Aorta (tissue), 5 donors: ENCODE data around the gene DGLUCY. TPM values are rescaled to one million over a fixed set of nuclear protein-coding genes. Genes with fewer than 3 reads are reported as not detected.

ENCODE experiments used
- ATAC-seq: fragments of 200-7000 bp; cut with Tn5 transposase; one replicate; pipeline ENCODE4 v1.9.1; 2022; ENCODE audit warnings: moderate library complexity; ENCODE audit not compliant: low FRiP score
- DNase-seq, 2 donors: peaks; one replicate each; pipeline ENCODE4 v3.0.0-alpha.2; 2020
- H3K27ac ChIP-seq, 2 donors: one replicate each; pipeline ENCODE4 v1.5.1; 2013; ENCODE audit warnings: low read length in 2 of 2, mild to moderate bottlenecking in 2 of 2, moderate library complexity in 2 of 2, control low read depth in 1 of 2, inconsistent platforms in 1 of 2, low read depth in 1 of 2
- H3K27me3 ChIP-seq, 2 donors: one replicate each; pipeline ENCODE4 v1.6.1; 2013; ENCODE audit warnings: control low read depth in 1 of 2, low read length in 1 of 2, mild to moderate bottlenecking in 1 of 2, moderate library complexity in 1 of 2; ENCODE audit not compliant: insufficient read depth in 2 of 2, control insufficient read depth in 1 of 2
- H3K36me3 ChIP-seq, 2 donors: one replicate each; pipeline ENCODE4 v1.6.1; 2013; ENCODE audit warnings: control low read depth in 1 of 2, low read length in 1 of 2, mild to moderate bottlenecking in 1 of 2; ENCODE audit not compliant: insufficient read depth in 2 of 2, control insufficient read depth in 1 of 2
- H3K4me1 ChIP-seq, 2 donors: one replicate each; pipeline ENCODE4 v1.6.1; 2013; ENCODE audit warnings: low read length in 2 of 2, control low read depth in 1 of 2, mild to moderate bottlenecking in 1 of 2, moderate library complexity in 1 of 2; ENCODE audit not compliant: insufficient read depth in 2 of 2, control insufficient read depth in 1 of 2
- H3K4me3 ChIP-seq, 2 donors: one replicate each; pipeline ENCODE4 v1.5.1; 2013; ENCODE audit warnings: low read length in 2 of 2, control low read depth in 1 of 2, mild to moderate bottlenecking in 1 of 2
- H3K9me3 ChIP-seq: one replicate; pipeline ENCODE4 v1.6.1; 2013; ENCODE audit warnings: mild to moderate bottlenecking, low read length; ENCODE audit not compliant: control insufficient read depth
- WGBS, 2 donors: extraction: QIAGEN DNeasy Blood & Tissue Kit; methylation state at CpG; one replicate each; pipeline ENCODE4 v1.1.7; 2013; 5-methylcytosine and 5-hydroxymethylcytosine counted together
- intact Hi-C, 2 donors: fragments of 100-400 bp; cut with DNase I; formaldehyde crosslinking; loops; one replicate each; pipeline versions ENCODE4 v1.14.2 to v1.15.0; 2022
- polyA plus RNA-seq, 2 donors: library from polyadenylated mRNA; stranded (reverse); fragments of 200-250 nt; gene quantifications; one replicate each; pipeline ENCODE4 v1.2.3, GENCODE V29; 2013
- total RNA-seq, 2 donors: library from RNA; stranded (reverse); fragmentation: NEBNext Ultra II Directional; extraction: Animal tissue kit (Norgen Biotek cat#: 25700); gene quantifications; one replicate each; pipeline ENCODE4 v1.2.1, GENCODE V29; 2021
- donor health status: healthy with polysubstance abuse.
- donor health status: Bipolar disorder and iron deficiency.
- donor health status: DM: no; HTN: no; CAD: no.
- donor health status: DM: no; HTN: no; CAD: no.
- donor health status: DM: yes; HTN: yes; CAD: no.

DGLUCY gene
- total and polyA plus RNA-seq, 4 donors, result 11.9 to 55.5 (median 19.3) TPM

GRCh38 chr14:91125801-91126200 lies 11.9 kb downstream of the DGLUCY start:
- Histone ChIP-seq H3K9me3 (no peaks in the 10 kb centered on the region), H3K4me3 (no peak overlapping the region), H3K36me3 (peaks cover 0 to 1% of the 10 kb centered on the region in 2 donors), H3K4me1 (no peaks in the 10 kb centered on the region), H3K27me3 (no peaks in the 10 kb centered on the region), H3K27ac (no peak overlapping the region)
- intact Hi-C loops, result no loop called here
- DNase-seq (no peak), ATAC-seq (no peak)
- WGBS, 2 donors, result 72 to 73% methylated on average over 4 of the region's 4 CpGs

GRCh38 chr14:91126761-91127160 lies 12.9 kb downstream of the DGLUCY start:
- no peak for ATAC-seq
- DNase-seq, result no peak
- 86 to 88% methylated on average over 2 of the region's 2 CpGs for WGBS, 2 donors
- intact Hi-C loops, result no loop called here
- Histone ChIP-seq H3K27ac (no peak overlapping the region), H3K4me3 (no peak overlapping the region), H3K4me1 (no peaks in the 10 kb centered on the region), H3K36me3 (peaks cover 0 to 1% of the 10 kb centered on the region in 2 donors), H3K9me3 (no peaks in the 10 kb centered on the region), H3K27me3 (no peaks in the 10 kb centered on the region)

- 84 to 87% methylated on average over 8 of the region's 8 CpGs for WGBS, 2 donors
- H3K36me3 ChIP-seq, result peaks cover 0 to 1% of the 10 kb centered on the region in 2 donors
- intact Hi-C loops, result no loop called here
- DNase-seq (peak in 1 of 2 donors; percentile 61), ATAC-seq (no peak)
- H3K4me1 ChIP-seq, result no peaks in the 10 kb centered on the region
- no peak overlapping the region for H3K4me3 ChIP-seq
- no peak overlapping the region for H3K27ac ChIP-seq
- no peaks in the 10 kb centered on the region for H3K27me3 ChIP-seq
- H3K9me3 ChIP-seq, result no peaks in the 10 kb centered on the region
Observed at GRCh38 chr14:91127401-91127801, 13.5 kb downstream of the DGLUCY start.

GRCh38 chr14:91127924-91128323 lies 14.1 kb downstream of the DGLUCY start:
- Histone ChIP-seq H3K36me3 (peaks cover 0 to 1% of the 10 kb centered on the region in 2 donors), H3K4me3 (no peak overlapping the region), H3K4me1 (no peaks in the 10 kb centered on the region), H3K27me3 (no peaks in the 10 kb centered on the region), H3K9me3 (no peaks in the 10 kb centered on the region), H3K27ac (no peak overlapping the region)
- DNase-seq (no peak), ATAC-seq (no peak)
- intact Hi-C loops, result no loop called here
- 98 to 99% methylated on average over 4 of the region's 4 CpGs for WGBS, 2 donors

GRCh38 chr14:91128699-91129098 lies 14.8 kb downstream of the DGLUCY start:
- H3K36me3 ChIP-seq, result peaks cover 0 to 1% of the 10 kb centered on the region in 2 donors
- intact Hi-C loops, result no loop called here

GRCh38 chr14:91129261-91129660 lies 15.4 kb downstream of the DGLUCY start:
- intact Hi-C loops, result no loop called here
- DNase-seq, result no peak
- H3K36me3 ChIP-seq, result peaks cover 0 to 1% of the 10 kb centered on the region in 2 donors
- H3K4me3 ChIP-seq, result no peak overlapping the region
- H3K27ac ChIP-seq, result no peak overlapping the region
- no peaks in the 10 kb centered on the region for H3K9me3 ChIP-seq
- ATAC-seq, result no peak
- no peaks in the 10 kb centered on the region for H3K4me1 ChIP-seq
- WGBS, 2 donors, result 75 to 76% methylated on average over 2 of the region's 2 CpGs
- no peaks in the 10 kb centered on the region for H3K27me3 ChIP-seq

More at GRCh38 chr14:91128699-91129098, 14.8 kb downstream of the DGLUCY start:
- ATAC-seq (no peak), DNase-seq (no peak)
- Histone ChIP-seq H3K4me3 (no peak overlapping the region), H3K9me3 (no peaks in the 10 kb centered on the region), H3K27ac (no peak overlapping the region), H3K27me3 (no peaks in the 10 kb centered on the region), H3K4me1 (no peaks in the 10 kb centered on the region)
- 89 to 96% methylated on average over 4 of the region's 4 CpGs for WGBS, 2 donors

GRCh38 chr14:91135039-91135438 lies 21.2 kb downstream of the DGLUCY start:
- intact Hi-C loops, result loop anchor here in 1 of 2 donors (5.0 kb wide), 1 partner anchor 37 kb away; no protein-coding TSS in a partner anchor
- no peak overlapping the region for H3K27ac ChIP-seq
- 97 to 99% methylated on average over 7 of the region's 7 CpGs for WGBS, 2 donors
- no peak for DNase-seq
- H3K4me1 ChIP-seq, result no peaks in the 10 kb centered on the region
- ATAC-seq, result no peak
- H3K27me3 ChIP-seq, result no peaks in the 10 kb centered on the region
- no peaks in the 10 kb centered on the region for H3K36me3 ChIP-seq
- H3K4me3 ChIP-seq, result no peak overlapping the region
- H3K9me3 ChIP-seq, result no peaks in the 10 kb centered on the region

GRCh38 chr14:91138511-91139359 lies 24.9 kb downstream of the DGLUCY start:
- DNase-seq (no peak), ATAC-seq (no peak)
- Histone ChIP-seq H3K27ac (no peak overlapping the region), H3K4me1 (no peaks in the 10 kb centered on the region), H3K27me3 (no peaks in the 10 kb centered on the region), H3K4me3 (no peak overlapping the region), H3K9me3 (no peaks in the 10 kb centered on the region), H3K36me3 (no peaks in the 10 kb centered on the region)
- intact Hi-C loops, result loop anchor here in 1 of 2 donors (5.0 kb wide), 1 partner anchor 34 kb away; no protein-coding TSS in a partner anchor
- WGBS, 2 donors, result 91 to 96% methylated on average over 6 of the region's 6 CpGs

- Histone ChIP-seq H3K27ac (no peak overlapping the region), H3K27me3 (no peaks in the 10 kb centered on the region), H3K36me3 (no peaks in the 10 kb centered on the region), H3K4me1 (no peaks in the 10 kb centered on the region), H3K4me3 (no peak overlapping the region), H3K9me3 (no peaks in the 10 kb centered on the region)
- intact Hi-C loops, result loop anchor here in 1 of 2 donors (5.0 kb wide), 1 partner anchor 33 kb away; no protein-coding TSS in a partner anchor
- ATAC-seq (no peak), DNase-seq (no peak)
Observed at GRCh38 chr14:91139776-91140175, 25.9 kb downstream of the DGLUCY start.
